Astrocyte of the cerebellum (primary cell): ENCODE data around the gene TREM2.
"Not testable (repeated sequence)": the region's sequence is repeated elsewhere in the genome, so short reads cannot be mapped to it uniquely, and the experiment has no call there.

ENCODE experiments used
- DNase-seq: peaks from one replicate; pipeline ENCODE4 v3.0.0-alpha.2; 2011; ENCODE audit warnings: low read depth
- H3K4me3 ChIP-seq: 2 replicates; pipeline ENCODE4 v1.5.1; 2011; ENCODE audit warnings: mild to moderate bottlenecking, low read depth, low read length, moderate library complexity
- CTCF ChIP-seq: IDR thresholded peaks from 2 replicates; pipeline ENCODE4 v1.5.1; 2012; ENCODE audit warnings: low read length, low read depth, moderate library complexity, mild to moderate bottlenecking; ENCODE audit errors: missing control alignments
- in situ Hi-C: cut with HindIII; loops from 2 replicates; pipeline ENCODE4 v1.10.0; 2017; ENCODE audit warnings: low sequenced_read_pairs

Gene TREM2

GRCh38 chr6:41122373-41122772, 40.5 kb downstream of the TREM2 start:
- no peak for DNase-seq
- in situ Hi-C loops: no loop called here
- no peak for TF ChIP-seq CTCF

DNA sequence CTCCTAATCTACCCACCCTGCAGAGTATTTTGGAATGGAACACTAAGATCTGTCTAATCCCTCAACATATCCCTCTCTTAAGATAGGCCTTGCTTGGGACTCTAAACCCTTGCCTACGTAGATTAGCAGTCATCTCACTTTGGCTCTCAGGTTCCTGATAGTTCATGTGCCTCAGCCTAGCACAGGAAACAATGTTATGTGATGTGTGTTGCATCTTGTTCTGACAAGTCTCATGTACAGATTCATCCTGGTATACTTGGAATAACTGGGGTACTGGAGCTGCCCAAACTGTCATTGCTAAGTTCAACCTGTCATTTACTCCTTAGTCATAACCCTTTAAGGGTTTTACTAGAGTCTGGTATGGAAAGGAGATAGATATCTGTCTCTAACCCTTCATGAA, 42.9 kb downstream of the TREM2 start:
- in situ Hi-C loops: no loop called here
- TF ChIP-seq CTCF: no peak
- DNase-seq: no peak
- no peak overlapping the region for H3K4me3 ChIP-seq

More at GRCh38 chr6:41122373-41122772, 40.5 kb downstream of the TREM2 start:
- no peak overlapping the region for H3K4me3 ChIP-seq

- no peak for DNase-seq
- in situ Hi-C loops: no loop called here
- no peak for TF ChIP-seq CTCF
- H3K4me3 ChIP-seq: no peak overlapping the region
Measured at GRCh38 chr6:41119508-41119907, 43.4 kb downstream of the TREM2 start.

GRCh38 chr6:41115027-41115426, 47.9 kb downstream of the TREM2 start:
- in situ Hi-C loops, H3K4me3 ChIP-seq, DNase-seq: not testable (repeated sequence)

DNA sequence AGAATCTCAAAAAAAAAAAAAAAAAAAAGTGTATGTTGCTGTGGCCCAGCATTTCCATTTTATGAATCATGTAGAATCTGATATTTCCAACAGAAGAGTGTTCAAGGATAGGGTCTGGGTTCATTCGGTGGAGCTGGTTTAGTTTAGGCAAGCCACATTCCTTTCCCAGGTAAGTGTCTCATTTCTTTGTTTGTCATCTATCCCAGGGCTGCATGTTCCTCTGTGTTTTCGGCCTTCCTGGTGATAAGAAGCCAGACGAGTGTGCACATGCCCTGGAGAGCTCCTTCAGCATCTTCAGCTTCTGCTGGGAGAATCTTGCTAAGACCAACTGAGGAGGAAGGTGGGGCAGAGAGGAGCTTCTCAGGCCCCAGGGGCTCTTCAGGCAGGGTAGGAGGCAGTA, 51.9 kb downstream of the TREM2 start:
- in situ Hi-C loops: no loop called here
- no peak for TF ChIP-seq CTCF
- H3K4me3 ChIP-seq: no peak overlapping the region
- DNase-seq: no peak
